HCT116 (cell line): ENCODE measurements around the gene SNED1.

Experiments
- POLR2AphosphoS5 ChIP-seq: IDR thresholded peaks from 2 replicates; pipeline ENCODE4 v1.6.1; 2011; ENCODE audit warnings: mild to moderate bottlenecking, low read depth, low read length, moderate library complexity
- YY1 ChIP-seq: IDR thresholded peaks from 2 replicates; pipeline ENCODE4 v1.6.1; 2011; ENCODE audit warnings: low read length, low read depth, moderate library complexity, mild to moderate bottlenecking; ENCODE audit not compliant: insufficient replicate concordance; ENCODE audit errors: extremely low read depth
- ZBTB33 ChIP-seq: IDR thresholded peaks from 2 replicates; pipeline ENCODE4 v1.6.1; 2011; ENCODE audit warnings: mild to moderate bottlenecking, low read length, moderate library complexity; ENCODE audit not compliant: insufficient replicate concordance; ENCODE audit errors: extremely low read depth
- TF ChIP-seq, protein P1 (sequence below), 3 experiments: fragments of 200-600 bp in 1 of 3; sonication (generic) in 1 of 3; IDR thresholded peaks in 2 of 3; conservative IDR thresholded peaks in 1 of 3; 2 replicates each; pipeline ENCODE4 v1.5.1; 2012 to 2017; ENCODE audit warnings: low read depth in 2 of 3, low read length in 2 of 3, antibody characterized with exemption in 1 of 3, borderline replicate concordance in 1 of 3, control low read depth in 1 of 3, mild to moderate bottlenecking in 1 of 3, mixed read lengths in 1 of 3, mixed run types in 1 of 3, moderate library complexity in 1 of 3; ENCODE audit not compliant: insufficient read depth in 1 of 3
- TF ChIP-seq, protein P2 (sequence below): IDR thresholded peaks from 2 replicates; pipeline ENCODE4 v1.6.1; 2012
- TF ChIP-seq, protein P3 (sequence below): IDR thresholded peaks from 2 replicates; pipeline ENCODE4 v1.6.1; 2012

DNA sequence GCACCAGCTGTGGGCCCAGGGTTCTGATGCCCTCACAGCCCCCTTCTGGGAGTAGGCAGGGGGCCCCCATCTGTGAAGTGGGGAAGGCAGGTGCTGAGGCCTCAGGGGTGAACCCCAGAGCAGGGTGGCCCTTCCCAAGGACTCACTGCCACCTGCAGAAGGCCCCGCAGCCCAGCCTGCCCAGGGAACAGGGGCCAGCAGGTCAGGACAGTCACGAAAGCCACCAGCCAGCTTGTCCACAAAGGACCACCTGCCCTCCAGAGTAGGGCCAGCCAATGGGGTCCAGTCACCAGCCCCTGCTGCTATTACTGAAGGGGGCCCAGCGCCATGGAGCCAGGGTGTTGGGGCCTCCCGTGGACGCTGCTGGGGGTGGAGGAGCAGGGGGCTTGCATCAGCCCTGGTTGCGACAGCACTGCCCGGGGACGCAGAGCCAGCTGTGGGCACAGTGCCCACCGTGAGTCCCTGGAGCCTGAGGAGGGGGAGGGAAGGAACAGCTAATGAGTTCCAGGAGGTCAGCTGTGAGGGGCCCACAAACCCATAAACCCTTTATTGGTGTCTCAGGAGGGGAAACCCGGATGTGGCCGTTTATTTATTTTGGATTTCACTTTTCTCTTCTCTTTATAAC lies 11.5 kb upstream of the SNED1 start:
- TF ChIP-seq, protein P1, sequence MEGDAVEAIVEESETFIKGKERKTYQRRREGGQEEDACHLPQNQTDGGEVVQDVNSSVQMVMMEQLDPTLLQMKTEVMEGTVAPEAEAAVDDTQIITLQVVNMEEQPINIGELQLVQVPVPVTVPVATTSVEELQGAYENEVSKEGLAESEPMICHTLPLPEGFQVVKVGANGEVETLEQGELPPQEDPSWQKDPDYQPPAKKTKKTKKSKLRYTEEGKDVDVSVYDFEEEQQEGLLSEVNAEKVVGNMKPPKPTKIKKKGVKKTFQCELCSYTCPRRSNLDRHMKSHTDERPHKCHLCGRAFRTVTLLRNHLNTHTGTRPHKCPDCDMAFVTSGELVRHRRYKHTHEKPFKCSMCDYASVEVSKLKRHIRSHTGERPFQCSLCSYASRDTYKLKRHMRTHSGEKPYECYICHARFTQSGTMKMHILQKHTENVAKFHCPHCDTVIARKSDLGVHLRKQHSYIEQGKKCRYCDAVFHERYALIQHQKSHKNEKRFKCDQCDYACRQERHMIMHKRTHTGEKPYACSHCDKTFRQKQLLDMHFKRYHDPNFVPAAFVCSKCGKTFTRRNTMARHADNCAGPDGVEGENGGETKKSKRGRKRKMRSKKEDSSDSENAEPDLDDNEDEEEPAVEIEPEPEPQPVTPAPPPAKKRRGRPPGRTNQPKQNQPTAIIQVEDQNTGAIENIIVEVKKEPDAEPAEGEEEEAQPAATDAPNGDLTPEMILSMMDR (IDR thresholded peaks at IDR 0.05 in 2 of 3, conservative IDR thresholded peaks at IDR 0.05 in 1 of 3; ENCODE audit: borderline replicate concordance in 1 of 3, insufficient read depth in 1 of 3, low read depth in 2 of 3, low read length in 2 of 3): no peak
- TF ChIP-seq POLR2AphosphoS5: no peak
- no peak for TF ChIP-seq YY1
- TF ChIP-seq, protein P2, sequence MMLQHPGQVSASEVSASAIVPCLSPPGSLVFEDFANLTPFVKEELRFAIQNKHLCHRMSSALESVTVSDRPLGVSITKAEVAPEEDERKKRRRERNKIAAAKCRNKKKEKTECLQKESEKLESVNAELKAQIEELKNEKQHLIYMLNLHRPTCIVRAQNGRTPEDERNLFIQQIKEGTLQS: no peak
- TF ChIP-seq ZBTB33: no peak
- TF ChIP-seq, protein P3, sequence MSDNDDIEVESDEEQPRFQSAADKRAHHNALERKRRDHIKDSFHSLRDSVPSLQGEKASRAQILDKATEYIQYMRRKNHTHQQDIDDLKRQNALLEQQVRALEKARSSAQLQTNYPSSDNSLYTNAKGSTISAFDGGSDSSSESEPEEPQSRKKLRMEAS: no peak
